ENCODE measurements around the gene DDX55. TPM values are rescaled to one million over a fixed set of nuclear protein-coding genes. Genes with fewer than 3 reads are reported as not detected.

DDX55 gene, protein sequence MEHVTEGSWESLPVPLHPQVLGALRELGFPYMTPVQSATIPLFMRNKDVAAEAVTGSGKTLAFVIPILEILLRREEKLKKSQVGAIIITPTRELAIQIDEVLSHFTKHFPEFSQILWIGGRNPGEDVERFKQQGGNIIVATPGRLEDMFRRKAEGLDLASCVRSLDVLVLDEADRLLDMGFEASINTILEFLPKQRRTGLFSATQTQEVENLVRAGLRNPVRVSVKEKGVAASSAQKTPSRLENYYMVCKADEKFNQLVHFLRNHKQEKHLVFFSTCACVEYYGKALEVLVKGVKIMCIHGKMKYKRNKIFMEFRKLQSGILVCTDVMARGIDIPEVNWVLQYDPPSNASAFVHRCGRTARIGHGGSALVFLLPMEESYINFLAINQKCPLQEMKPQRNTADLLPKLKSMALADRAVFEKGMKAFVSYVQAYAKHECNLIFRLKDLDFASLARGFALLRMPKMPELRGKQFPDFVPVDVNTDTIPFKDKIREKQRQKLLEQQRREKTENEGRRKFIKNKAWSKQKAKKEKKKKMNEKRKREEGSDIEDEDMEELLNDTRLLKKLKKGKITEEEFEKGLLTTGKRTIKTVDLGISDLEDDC
- total RNA-seq, result 19.6 and 22.0 TPM in 2 replicates

GRCh38 chr12:123601602-123602489 is at the start of gene DDX55:
DDX55 (plus strand) TSS chr12:123602099; CDS start chr12:123602149, 50 bp downstream.

GRCh38 chr12:123633379-123634141 is 31.7 kb downstream of the DDX55 start, which contains the start of the genes EIF2B1 and GTF2H3:
EIF2B1 (minus strand) TSS chr12:123633686; CDS start chr12:123633557, 129 bp downstream.
GTF2H3 (plus strand) TSS chr12:123633829; CDS start chr12:123633860, 31 bp downstream.

Other genes starting within 250 kb of the DDX55 start
- gene SBNO1, start 237.3 kb upstream of the DDX55 start, total RNA-seq, result 28.5 and 48.8 TPM in 2 replicates
- 34.7 and 55.7 TPM in 2 replicates for gene KMT5A, start 218.0 kb upstream of the DDX55 start, total RNA-seq
- gene RILPL2, start 165.4 kb upstream of the DDX55 start, total RNA-seq, result 2.1 and 2.2 TPM in 2 replicates
- gene SNRNP35, start 144.0 kb upstream of the DDX55 start, total RNA-seq, result 9.2 and 12.2 TPM in 2 replicates
- 7.7 and 11.2 TPM in 2 replicates for gene RILPL1, start 68.4 kb upstream of the DDX55 start, total RNA-seq
- gene TMED2, start 17.5 kb upstream of the DDX55 start, total RNA-seq, result 501 and 658 TPM in 2 replicates
- 49.9 and 66.2 TPM in 2 replicates for gene EIF2B1, start 31.6 kb downstream of the DDX55 start, total RNA-seq
- gene GTF2H3, start 31.7 kb downstream of the DDX55 start, total RNA-seq, result 61.5 and 80.3 TPM in 2 replicates
- 6.6 and 6.8 TPM in 2 replicates for gene TCTN2, start 69.0 kb downstream of the DDX55 start, total RNA-seq
- gene ATP6V0A2, start 110.3 kb downstream of the DDX55 start, total RNA-seq, result 22.6 and 36.0 TPM in 2 replicates
- gene DNAH10, start 160.2 kb downstream of the DDX55 start, total RNA-seq, result 0.28 and 0.59 TPM in 2 replicates

Measured in smooth muscle cell of the umbilical artery (primary cell).